ENCODE data around the gene RNF215. TPM values are rescaled to one million over a fixed set of nuclear protein-coding genes. Genes with fewer than 3 reads are reported as not detected.

The RNF215 gene
- total and polyA plus RNA-seq, 2 experiments from 2014 or later, result 7.2 to 18.1 TPM

- TF ChIP-seq CTCF (IDR thresholded peaks at IDR 0.05; ENCODE audit: poor library complexity) (no peak), EZH2 (IDR thresholded peaks at IDR 0.05; ENCODE audit: borderline replicate concordance) (no peak), EZH2phosphoT487 (IDR thresholded peaks at IDR 0.05; ENCODE audit: low read depth, severe bottlenecking, unreplicated experiment) (no peak)
- Histone ChIP-seq H3K4me1 (ENCODE audit: insufficient read depth) (peaks cover 5% of the 10 kb centered on the region), H2AFZ (peak overlapping the region; percentile 90), H3K36me3 (replicated peaks; ENCODE audit: insufficient read depth, low read depth) (no peaks in the 10 kb centered on the region), H3K27ac (no peak overlapping the region), H3K4me2 (peak overlapping the region; percentile 99), H3K27me3 (no peaks in the 10 kb centered on the region), H3K9me2 (replicated peaks; ENCODE audit: insufficient read depth) (no peaks in the 10 kb centered on the region), H3K9me3 (ENCODE audit: low read depth) (no peaks in the 10 kb centered on the region), H3K4me3 (peak overlapping the region; percentile 96), H4K20me1 (ENCODE audit: insufficient read depth, poor library complexity, severe bottlenecking) (no peaks in the 10 kb centered on the region), H3K79me2 (peaks cover 9% of the 10 kb centered on the region)
- 31% methylated on average over 11 of the region's 11 CpGs for WGBS (ENCODE audit: low lambda C conversion rate, missing lambda C conversion rate)
- DNase-seq (ENCODE audit: low spot score), result no peak
Measured at GRCh38 chr22:30397656-30398635, 10.7 kb upstream of the RNF215 start.

- Histone ChIP-seq H3K9me3 (ENCODE audit: low read depth) (no peaks in the 10 kb centered on the region), H2AFZ (peak within 1 kb of the TSS; percentile 90), H3K9me2 (replicated peaks; ENCODE audit: insufficient read depth) (no peaks in the 10 kb centered on the region), H3K36me3 (replicated peaks; ENCODE audit: insufficient read depth, low read depth) (no peaks in the 10 kb centered on the region), H3K4me3 (peak within 1 kb of the TSS; percentile 96), H4K20me1 (ENCODE audit: insufficient read depth, poor library complexity, severe bottlenecking) (no peaks in the 10 kb centered on the region), H3K27me3 (no peaks in the 10 kb centered on the region), H3K4me1 (ENCODE audit: insufficient read depth) (peaks cover 5% of the 10 kb centered on the region), H3K79me2 (peaks cover 9% of the 10 kb centered on the region), H3K4me2 (peak within 1 kb of the TSS; percentile 99), H3K27ac (no peak within 1 kb of the TSS)
- peak; percentile 79 for DNase-seq (ENCODE audit: low spot score)
- WGBS (ENCODE audit: low lambda C conversion rate, missing lambda C conversion rate), result 1% methylated on average over 39 of the region's 56 CpGs
- TF ChIP-seq EZH2 (IDR thresholded peaks at IDR 0.05; ENCODE audit: borderline replicate concordance), result no peak
Measured at GRCh38 chr22:30396871-30397655, 9.9 kb upstream of the RNF215 start, which contains the start of gene SEC14L2. Gene SEC14L2 (plus strand): TSS chr22:30397018. CDS start chr22:30397117, 99 bp downstream.

- H4K20me1 ChIP-seq (ENCODE audit: insufficient read depth, poor library complexity, severe bottlenecking), result no peaks in the 10 kb centered on the region
- peaks cover 9% of the 10 kb centered on the region for H3K79me2 ChIP-seq
- no peak for DNase-seq (ENCODE audit: low spot score)
- peaks cover 5% of the 10 kb centered on the region for H3K4me1 ChIP-seq (ENCODE audit: insufficient read depth)
- TF ChIP-seq EZH2phosphoT487 (IDR thresholded peaks at IDR 0.05; ENCODE audit: low read depth, severe bottlenecking, unreplicated experiment) (no peak), CTCF (IDR thresholded peaks at IDR 0.05; ENCODE audit: poor library complexity) (no peak), EZH2 (IDR thresholded peaks at IDR 0.05; ENCODE audit: borderline replicate concordance) (no peak)
- H3K27ac ChIP-seq, result no peak overlapping the region
- no peaks in the 10 kb centered on the region for H3K9me2 ChIP-seq (replicated peaks; ENCODE audit: insufficient read depth)
- no peak overlapping the region for H3K4me2 ChIP-seq
- no peaks in the 10 kb centered on the region for H3K9me3 ChIP-seq (ENCODE audit: low read depth)
- H2AFZ ChIP-seq, result no peak overlapping the region
- H3K27me3 ChIP-seq, result no peaks in the 10 kb centered on the region
- H3K4me3 ChIP-seq, result no peak overlapping the region
- H3K36me3 ChIP-seq (replicated peaks; ENCODE audit: insufficient read depth, low read depth), result no peaks in the 10 kb centered on the region
- 89% methylated on average over 3 of the region's 3 CpGs for WGBS (ENCODE audit: low lambda C conversion rate, missing lambda C conversion rate)
Measured at GRCh38 chr22:30393885-30394284, 6.7 kb upstream of the RNF215 start.

Data from hepatocyte (in vitro differentiated cells).